OCI-LY7 (cell line): ENCODE results near the gene KIF5A.

ENCODE experiments used
- EZH2phosphoT487 ChIP-seq: fragments of 200-600 bp; sonication (generic); IDR thresholded peaks from 2 replicates; pipeline ENCODE4 v1.6.1; 2018; ENCODE audit warnings: low read depth, borderline replicate concordance, mild to moderate bottlenecking, mixed run types, antibody characterized with exemption, low read length, moderate library complexity, mixed read lengths
- TF ChIP-seq, protein P1 (sequence below): fragments of 200-600 bp; sonication (generic); conservative IDR thresholded peaks from 2 replicates; pipeline ENCODE4 v1.5.1; 2014; ENCODE audit warnings: mild to moderate bottlenecking, antibody characterized with exemption, low read length, moderate library complexity, mixed read lengths

DNA sequence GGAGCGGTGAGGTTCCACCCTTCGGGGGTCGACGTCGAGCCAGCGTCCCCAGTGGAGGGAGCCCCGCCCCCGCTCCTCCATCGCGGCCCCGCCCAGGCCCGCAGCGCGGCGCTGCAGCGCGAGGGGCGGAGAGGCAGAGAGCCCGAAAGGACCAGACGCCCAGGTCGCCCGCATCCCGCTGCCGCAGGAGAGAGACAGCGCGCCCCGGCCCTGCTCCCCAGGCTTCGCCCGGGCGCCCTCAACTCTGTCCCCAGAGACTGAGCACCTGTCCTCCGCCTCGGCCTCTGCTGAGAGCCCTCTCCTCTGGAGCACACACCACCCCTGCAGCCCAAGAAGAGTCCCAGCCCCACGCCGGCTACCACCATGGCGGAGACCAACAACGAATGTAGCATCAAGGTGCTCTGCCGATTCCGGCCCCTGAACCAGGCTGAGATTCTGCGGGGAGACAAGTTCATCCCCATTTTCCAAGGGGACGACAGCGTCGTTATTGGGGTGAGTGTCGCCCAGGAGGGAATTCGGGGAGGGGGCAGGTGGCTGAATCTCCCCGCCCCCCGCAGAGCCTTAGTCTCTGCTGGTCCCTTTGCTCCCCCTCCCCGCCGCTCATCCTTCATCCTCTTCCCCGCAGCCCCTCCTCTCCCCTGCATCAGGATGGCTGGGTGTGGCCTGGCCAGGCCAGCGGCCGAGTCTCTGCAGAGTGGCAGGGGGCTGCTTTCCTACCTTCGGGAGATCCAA, at the start of gene KIF5A:
- TF ChIP-seq, protein P1, sequence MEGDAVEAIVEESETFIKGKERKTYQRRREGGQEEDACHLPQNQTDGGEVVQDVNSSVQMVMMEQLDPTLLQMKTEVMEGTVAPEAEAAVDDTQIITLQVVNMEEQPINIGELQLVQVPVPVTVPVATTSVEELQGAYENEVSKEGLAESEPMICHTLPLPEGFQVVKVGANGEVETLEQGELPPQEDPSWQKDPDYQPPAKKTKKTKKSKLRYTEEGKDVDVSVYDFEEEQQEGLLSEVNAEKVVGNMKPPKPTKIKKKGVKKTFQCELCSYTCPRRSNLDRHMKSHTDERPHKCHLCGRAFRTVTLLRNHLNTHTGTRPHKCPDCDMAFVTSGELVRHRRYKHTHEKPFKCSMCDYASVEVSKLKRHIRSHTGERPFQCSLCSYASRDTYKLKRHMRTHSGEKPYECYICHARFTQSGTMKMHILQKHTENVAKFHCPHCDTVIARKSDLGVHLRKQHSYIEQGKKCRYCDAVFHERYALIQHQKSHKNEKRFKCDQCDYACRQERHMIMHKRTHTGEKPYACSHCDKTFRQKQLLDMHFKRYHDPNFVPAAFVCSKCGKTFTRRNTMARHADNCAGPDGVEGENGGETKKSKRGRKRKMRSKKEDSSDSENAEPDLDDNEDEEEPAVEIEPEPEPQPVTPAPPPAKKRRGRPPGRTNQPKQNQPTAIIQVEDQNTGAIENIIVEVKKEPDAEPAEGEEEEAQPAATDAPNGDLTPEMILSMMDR, result 0 out of 2 replicates have a peak, but pooled peaks have one; percentile 16
- no peak for TF ChIP-seq EZH2phosphoT487
